Aorta (tissue), 5 donors: ENCODE measurements around the gene PRDM15. TPM values are rescaled to one million over a fixed set of nuclear protein-coding genes. Genes with fewer than 3 reads are reported as not detected.

Experiments used
- ATAC-seq: fragments of 200-7000 bp; cut with Tn5 transposase; one replicate; pipeline ENCODE4 v1.9.1; 2022; ENCODE audit warnings: moderate library complexity; ENCODE audit not compliant: low FRiP score
- DNase-seq, 2 donors: peaks; one replicate each; pipeline ENCODE4 v3.0.0-alpha.2; 2020
- H3K27ac ChIP-seq, 2 donors: one replicate each; pipeline ENCODE4 v1.5.1; 2013; ENCODE audit warnings: low read length in 2 of 2, mild to moderate bottlenecking in 2 of 2, moderate library complexity in 2 of 2, control low read depth in 1 of 2, inconsistent platforms in 1 of 2, low read depth in 1 of 2
- H3K27me3 ChIP-seq, 2 donors: one replicate each; pipeline ENCODE4 v1.6.1; 2013; ENCODE audit warnings: control low read depth in 1 of 2, low read length in 1 of 2, mild to moderate bottlenecking in 1 of 2, moderate library complexity in 1 of 2; ENCODE audit not compliant: insufficient read depth in 2 of 2, control insufficient read depth in 1 of 2
- H3K36me3 ChIP-seq, 2 donors: one replicate each; pipeline ENCODE4 v1.6.1; 2013; ENCODE audit warnings: control low read depth in 1 of 2, low read length in 1 of 2, mild to moderate bottlenecking in 1 of 2; ENCODE audit not compliant: insufficient read depth in 2 of 2, control insufficient read depth in 1 of 2
- H3K4me1 ChIP-seq, 2 donors: one replicate each; pipeline ENCODE4 v1.6.1; 2013; ENCODE audit warnings: low read length in 2 of 2, control low read depth in 1 of 2, mild to moderate bottlenecking in 1 of 2, moderate library complexity in 1 of 2; ENCODE audit not compliant: insufficient read depth in 2 of 2, control insufficient read depth in 1 of 2
- H3K4me3 ChIP-seq, 2 donors: one replicate each; pipeline ENCODE4 v1.5.1; 2013; ENCODE audit warnings: low read length in 2 of 2, control low read depth in 1 of 2, mild to moderate bottlenecking in 1 of 2
- H3K9me3 ChIP-seq: one replicate; pipeline ENCODE4 v1.6.1; 2013; ENCODE audit warnings: mild to moderate bottlenecking, low read length; ENCODE audit not compliant: control insufficient read depth
- WGBS, 2 donors: extraction: QIAGEN DNeasy Blood & Tissue Kit; methylation state at CpG; one replicate each; pipeline ENCODE4 v1.1.7; 2013; 5-methylcytosine and 5-hydroxymethylcytosine counted together
- intact Hi-C, 2 donors: fragments of 100-400 bp; cut with DNase I; formaldehyde crosslinking; loops; one replicate each; pipeline versions ENCODE4 v1.14.2 to v1.15.0; 2022
- polyA plus RNA-seq, 2 donors: library from polyadenylated mRNA; stranded (reverse); fragments of 200-250 nt; gene quantifications; one replicate each; pipeline ENCODE4 v1.2.3, GENCODE V29; 2013
- total RNA-seq, 2 donors: library from RNA; stranded (reverse); fragmentation: NEBNext Ultra II Directional; extraction: Animal tissue kit (Norgen Biotek cat#: 25700); gene quantifications; one replicate each; pipeline ENCODE4 v1.2.1, GENCODE V29; 2021
- donor health status: healthy with polysubstance abuse.
- donor health status: Bipolar disorder and iron deficiency.
- donor health status: DM: no; HTN: no; CAD: no.
- donor health status: DM: no; HTN: no; CAD: no.
- donor health status: DM: yes; HTN: yes; CAD: no.

The PRDM15 gene
- total and polyA plus RNA-seq, 4 donors, result 2.6 to 11.5 (median 7.5) TPM

GRCh38 chr21:41894511-41894910 lies 15.4 kb upstream of the PRDM15 start:
- DNase-seq, result no peak
- ATAC-seq, result no peak
- no peak overlapping the region for H3K4me3 ChIP-seq
- WGBS, 2 donors, result 96% methylated on average over 9 of the region's 9 CpGs
- no peaks in the 10 kb centered on the region for H3K27me3 ChIP-seq
- H3K36me3 ChIP-seq, result peaks cover 0 to under 1% of the 10 kb centered on the region in 2 donors
- no peaks in the 10 kb centered on the region for H3K9me3 ChIP-seq
- intact Hi-C loops, result no loop called here
- no peaks in the 10 kb centered on the region for H3K4me1 ChIP-seq
- no peak overlapping the region for H3K27ac ChIP-seq

GRCh38 chr21:41892726-41893125 lies 13.6 kb upstream of the PRDM15 start:
- intact Hi-C loops, result no loop called here
- Histone ChIP-seq H3K27me3 (no peaks in the 10 kb centered on the region), H3K4me3 (no peak overlapping the region), H3K36me3 (no peaks in the 10 kb centered on the region), H3K27ac (no peak overlapping the region), H3K4me1 (no peaks in the 10 kb centered on the region), H3K9me3 (no peaks in the 10 kb centered on the region)
- no peak for ATAC-seq
- no peak for DNase-seq
- WGBS, 2 donors, result 89 to 96% methylated on average over 16 of the region's 16 CpGs

DNA sequence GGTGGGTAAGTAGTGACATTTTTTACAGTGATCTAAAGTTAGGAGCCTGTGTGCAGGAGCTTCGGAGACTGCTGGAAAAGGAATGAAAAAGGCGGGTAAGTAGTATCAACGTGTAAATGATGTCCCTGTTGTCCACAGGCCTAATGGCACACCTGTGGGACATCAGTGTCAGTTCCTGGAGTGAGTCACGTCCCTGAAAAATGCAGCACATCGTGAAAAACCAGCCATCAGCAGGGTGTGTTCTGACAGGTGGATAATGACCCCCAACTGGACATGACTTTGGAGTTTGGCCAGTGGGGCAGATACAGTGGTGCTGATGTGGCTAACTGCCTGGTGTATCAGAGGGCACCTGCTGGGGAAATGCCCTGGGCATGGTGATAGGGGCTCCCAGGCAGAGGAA lies 12.0 kb upstream of the PRDM15 start:
- no peaks in the 10 kb centered on the region for H3K36me3 ChIP-seq

DNA sequence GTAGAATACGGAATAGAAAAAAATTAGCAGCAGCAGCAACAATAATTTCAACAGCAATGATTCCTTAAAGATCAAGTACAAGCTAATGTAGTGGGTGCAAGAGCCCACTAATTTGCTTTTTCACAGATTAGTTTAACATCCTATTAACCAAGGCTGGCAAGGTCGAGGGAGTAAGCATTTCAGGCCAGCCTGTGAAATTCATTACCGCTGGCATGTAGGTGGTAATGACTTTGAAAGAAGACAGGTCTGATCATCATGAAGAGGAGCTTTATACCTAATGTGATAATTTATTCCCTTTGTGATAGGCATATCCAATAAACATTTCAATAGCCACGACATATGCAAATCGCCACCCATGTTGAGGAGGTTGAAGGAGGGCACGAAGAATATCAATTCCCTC lies 11.2 kb upstream of the PRDM15 start:
- WGBS, 2 donors, result 63 to 80% methylated on average over 6 of the region's 6 CpGs
- no peaks in the 10 kb centered on the region for H3K9me3 ChIP-seq
- DNase-seq (no peak), ATAC-seq (no peak)
- peaks cover 0 to under 1% of the 10 kb centered on the region in 2 donors for H3K36me3 ChIP-seq
- H3K4me3 ChIP-seq, result no peak overlapping the region
- H3K27ac ChIP-seq, result no peak overlapping the region
- no peaks in the 10 kb centered on the region for H3K4me1 ChIP-seq
- no peaks in the 10 kb centered on the region for H3K27me3 ChIP-seq
- intact Hi-C loops, result no loop called here

More for the DNA sequence above, 12.0 kb upstream of the PRDM15 start:
- Histone ChIP-seq H3K9me3 (no peaks in the 10 kb centered on the region), H3K27me3 (no peaks in the 10 kb centered on the region), H3K27ac (no peak overlapping the region), H3K4me1 (no peaks in the 10 kb centered on the region), H3K4me3 (no peak overlapping the region)
- intact Hi-C loops, result no loop called here
- 89 to 93% methylated on average over 5 of the region's 5 CpGs for WGBS, 2 donors
- ATAC-seq, result no peak
- DNase-seq, result no peak

GRCh38 chr21:41888749-41889376 lies 9.7 kb upstream of the PRDM15 start:
- peaks cover 0 to 2% of the 10 kb centered on the region in 2 donors for H3K36me3 ChIP-seq
- ATAC-seq (no peak), DNase-seq (no peak)
- H3K4me1 ChIP-seq, result no peaks in the 10 kb centered on the region
- H3K27me3 ChIP-seq, result no peaks in the 10 kb centered on the region
- H3K4me3 ChIP-seq, result no peak overlapping the region
- WGBS, 2 donors, result 82 to 83% methylated on average over 13 of the region's 13 CpGs
- intact Hi-C loops, result no loop called here
- no peak overlapping the region for H3K27ac ChIP-seq
- no peaks in the 10 kb centered on the region for H3K9me3 ChIP-seq

DNA sequence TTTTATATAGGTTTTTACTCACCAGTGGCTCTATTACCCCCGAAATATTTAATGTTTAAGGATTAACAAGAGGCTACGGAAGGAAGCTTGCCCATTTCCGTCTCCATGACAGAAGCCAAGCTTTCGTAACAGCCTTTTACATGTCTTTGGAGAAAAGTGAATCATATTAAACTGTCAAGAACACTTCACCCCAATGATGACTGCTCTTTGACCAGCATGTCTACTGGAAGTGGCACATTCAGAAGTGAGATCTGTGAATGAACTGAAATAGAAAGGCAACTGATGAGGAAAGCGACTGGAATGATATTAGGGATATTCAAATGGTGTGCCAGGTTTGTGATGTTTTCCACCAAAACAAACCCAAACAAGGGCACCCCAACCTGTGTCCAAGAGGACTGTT lies 8.5 kb upstream of the PRDM15 start:
- 95% methylated on average over 5 of the region's 5 CpGs for WGBS, 2 donors
- no peak overlapping the region for H3K4me3 ChIP-seq
- H3K9me3 ChIP-seq, result no peaks in the 10 kb centered on the region
- ATAC-seq (no peak), DNase-seq (no peak)
- no peaks in the 10 kb centered on the region for H3K27me3 ChIP-seq
- H3K4me1 ChIP-seq, result no peaks in the 10 kb centered on the region
- H3K27ac ChIP-seq, result no peak overlapping the region
- intact Hi-C loops, result no loop called here
- peaks cover 0 to 2% of the 10 kb centered on the region in 2 donors for H3K36me3 ChIP-seq

DNA sequence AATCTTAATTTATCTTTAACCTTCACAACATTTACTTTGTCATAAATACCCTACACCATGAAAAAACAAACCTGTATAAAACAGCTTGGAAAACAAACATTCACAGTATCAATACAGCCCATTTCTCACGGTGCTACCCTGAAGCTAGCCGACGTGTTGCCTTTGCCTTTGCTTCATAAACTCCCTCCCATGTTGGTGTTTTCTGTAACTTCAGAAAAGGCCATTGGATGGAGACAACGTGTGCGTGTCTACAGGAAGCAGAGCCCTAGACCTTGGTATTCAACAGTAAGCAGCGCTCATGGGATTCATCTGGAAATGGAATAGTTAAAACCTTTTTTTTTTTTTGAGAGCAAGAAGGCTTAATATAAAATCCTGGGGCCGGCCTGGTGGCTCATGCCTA lies 7.2 kb upstream of the PRDM15 start:
- peaks cover 0 to 2% of the 10 kb centered on the region in 2 donors for H3K36me3 ChIP-seq
- H3K27ac ChIP-seq, result no peak overlapping the region
- 75 to 85% methylated on average over 7 of the region's 7 CpGs for WGBS, 2 donors
- no peaks in the 10 kb centered on the region for H3K9me3 ChIP-seq
- intact Hi-C loops, result no loop called here
- H3K4me3 ChIP-seq, result no peak overlapping the region
- no peaks in the 10 kb centered on the region for H3K27me3 ChIP-seq
- ATAC-seq (no peak), DNase-seq (no peak)
- H3K4me1 ChIP-seq, result no peaks in the 10 kb centered on the region

- 66 to 71% methylated on average over 22 of the region's 22 CpGs for WGBS, 2 donors
- ATAC-seq, result no peak
- Histone ChIP-seq H3K36me3 (peaks cover 0 to 2% of the 10 kb centered on the region in 2 donors), H3K27ac (no peak overlapping the region), H3K4me3 (no peak overlapping the region), H3K9me3 (no peaks in the 10 kb centered on the region), H3K4me1 (no peaks in the 10 kb centered on the region), H3K27me3 (no peaks in the 10 kb centered on the region)
- no peak for DNase-seq
- intact Hi-C loops, result no loop called here
Measured at GRCh38 chr21:41885341-41886024, 6.3 kb upstream of the PRDM15 start.

DNA sequence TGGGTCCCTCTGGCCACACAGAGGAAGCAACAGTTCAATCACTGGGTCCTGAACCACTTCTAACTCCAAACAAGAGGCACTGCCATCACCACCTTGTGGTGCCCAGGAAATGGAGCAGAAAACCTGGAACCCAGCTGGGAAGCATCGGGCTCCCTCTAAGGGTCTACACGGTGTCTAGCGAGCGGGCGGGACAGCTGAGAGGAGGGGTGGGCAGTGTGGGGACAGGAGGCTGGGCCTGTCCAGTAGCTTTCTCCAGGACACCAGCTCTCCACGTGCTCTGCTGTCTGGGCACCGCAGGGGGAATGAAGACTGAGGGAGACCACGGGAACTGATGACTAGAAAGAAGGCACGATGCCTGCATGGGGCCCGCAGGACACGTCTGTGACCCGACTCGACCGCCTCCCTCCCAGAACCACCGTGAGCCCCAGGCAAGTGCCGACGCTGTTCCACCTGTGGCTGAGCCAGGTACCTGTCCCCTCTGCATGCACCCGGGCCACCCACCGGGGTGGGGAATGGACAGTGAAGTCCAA lies 5.4 kb upstream of the PRDM15 start:
- 87 to 90% methylated on average over 19 of the region's 19 CpGs for WGBS, 2 donors
- H3K9me3 ChIP-seq, result no peaks in the 10 kb centered on the region
- intact Hi-C loops, result no loop called here
- H3K36me3 ChIP-seq, result peaks cover 0 to 2% of the 10 kb centered on the region in 2 donors
- DNase-seq, result no peak
- no peak overlapping the region for H3K4me3 ChIP-seq
- H3K27me3 ChIP-seq, result no peaks in the 10 kb centered on the region
- no peaks in the 10 kb centered on the region for H3K4me1 ChIP-seq
- no peak overlapping the region for H3K27ac ChIP-seq
- no peak for ATAC-seq
